GM12878 (cell line): ENCODE results near the gene PDE9A. TPM values are rescaled to one million over a fixed set of nuclear protein-coding genes. Genes with fewer than 3 reads are reported as not detected.

Experiments
- ATAC-seq: fragments of 200-7000 bp; cut with Tn5 transposase; 3 replicates; pipeline ENCODE4 v1.9.1; 2020; ENCODE audit warnings: mild to moderate bottlenecking, moderate library complexity
- BruUV-seq: library from RNA; stranded (reverse); fragments of 400-500 nt; replicated peaks from 2 replicates; lab custom pipeline; 2021; lab: Mats Ljungman, UMichigan
- CTCF ChIA-PET: fragments of 300-600 bp; sonication (Branson Sonifier 250); formaldehyde crosslinking; extraction: SDS; loops from one replicate; lab custom pipeline; 2021; ENCODE audit warnings: inconsistent platforms; lab: Yijun Ruan, JAX
- POLR2A ChIA-PET: fragments of 350-600 bp; formaldehyde crosslinking; extraction: SDS; loops from one replicate; lab custom pipeline; 2021; ENCODE audit warnings: inconsistent platforms; lab: Charles Lee
- RAD21 ChIA-PET: fragments of 300-600 bp; sonication (Branson Sonifier 250); formaldehyde crosslinking; loops from one replicate; lab custom pipeline; 2023; ENCODE audit warnings: antibody characterized with exemption; ENCODE audit not compliant: unreplicated experiment; lab: Charles Lee
- SMC1A ChIA-PET: fragments of 300-600 bp; sonication (Branson Sonifier 250); formaldehyde crosslinking; loops from one replicate; lab custom pipeline; 2023; ENCODE audit not compliant: unreplicated experiment, uncharacterized antibody; lab: Charles Lee
- DNase-seq: peaks from one replicate; pipeline ENCODE4 v3.0.0-alpha.2; 2011; ENCODE audit warnings: low read depth, low spot score
- FAIRE-seq: peaks from 3 replicates; lab custom pipeline; 2011; peaks lifted over from hg19 to GRCh38; lab: Jason Lieb, UNC
- H2AFZ ChIP-seq: 2 replicates; pipeline ENCODE4 v1.6.0; 2011; ENCODE audit warnings: low read depth, low read length, control low read depth; ENCODE audit not compliant: control insufficient read depth
- H3K27ac ChIP-seq: 2 replicates; pipeline ENCODE4 v1.5.1; 2011; ENCODE audit warnings: control low read depth; ENCODE audit not compliant: control insufficient read depth, insufficient read depth
- H3K27me3 ChIP-seq, 2 experiments: replicated peaks in 1 of 2; 2 replicates each; pipeline versions ENCODE4 v1.6.0 to v1.6.1; 2011; ENCODE audit warnings: low read length in 1 of 2; ENCODE audit not compliant: control insufficient read depth in 2 of 2, insufficient read depth in 2 of 2
- H3K36me3 ChIP-seq, 2 experiments: 2 replicates each; pipeline ENCODE4 v1.5.1; 2011; ENCODE audit warnings: low read length in 1 of 2; ENCODE audit not compliant: control insufficient read depth in 2 of 2, insufficient read depth in 2 of 2
- H3K4me1 ChIP-seq: 2 replicates; pipeline ENCODE4 v1.6.1; 2011; ENCODE audit warnings: mild to moderate bottlenecking, low read length, moderate library complexity, mixed read lengths; ENCODE audit not compliant: control insufficient read depth, insufficient read depth
- H3K4me2 ChIP-seq: 2 replicates; pipeline ENCODE4 v1.6.0; 2011; ENCODE audit warnings: control low read depth; ENCODE audit not compliant: control insufficient read depth, insufficient read depth
- H3K4me3 ChIP-seq: fragments of 200-600 bp; sonication (generic); 2 replicates; pipeline ENCODE4 v1.5.1; 2016
- H3K79me2 ChIP-seq: 2 replicates; pipeline ENCODE4 v1.6.0; 2011; ENCODE audit warnings: low read length; ENCODE audit not compliant: control insufficient read depth, insufficient read depth
- H3K9ac ChIP-seq: 2 replicates; pipeline ENCODE4 v1.8.0; 2011; ENCODE audit warnings: low read length, control low read depth, mixed read lengths; ENCODE audit not compliant: control insufficient read depth, insufficient read depth
- H3K9me3 ChIP-seq: replicated peaks from 3 replicates; pipeline ENCODE4 v1.5.1; 2011; ENCODE audit warnings: mild to moderate bottlenecking, low read length; ENCODE audit not compliant: control insufficient read depth, insufficient read depth
- H4K20me1 ChIP-seq: 2 replicates; pipeline ENCODE4 v1.6.0; 2011; ENCODE audit not compliant: control insufficient read depth, insufficient read depth
- CBX5 ChIP-seq: sonication (generic); IDR thresholded peaks from 2 replicates; pipeline ENCODE4 v1.6.1; 2016; ENCODE audit warnings: low read depth, moderate library complexity, mild to moderate bottlenecking, inconsistent platforms
- IKZF1 ChIP-seq: fragments of 450-650 bp; conservative IDR thresholded peaks from 2 replicates; pipeline ENCODE4 v1.6.1; 2017; ENCODE audit warnings: antibody characterized with exemption, mild to moderate bottlenecking
- KAT2A ChIP-seq: conservative IDR thresholded peaks from 2 replicates; pipeline ENCODE4 v1.6.1; 2011; ENCODE audit warnings: low read depth, low read length; ENCODE audit not compliant: control insufficient read depth
- NRF1 ChIP-seq: conservative IDR thresholded peaks from 2 replicates; pipeline ENCODE4 v1.6.1; 2011; ENCODE audit warnings: mild to moderate bottlenecking, low read depth, low read length, improper control_type of control experiment
- PBX3 ChIP-seq: IDR thresholded peaks from 2 replicates; pipeline ENCODE4 v1.6.1; 2011; ENCODE audit warnings: mild to moderate bottlenecking, low read depth, low read length, moderate library complexity; ENCODE audit not compliant: insufficient replicate concordance
- PML ChIP-seq: IDR thresholded peaks from 2 replicates; pipeline ENCODE4 v1.6.1; 2012; ENCODE audit warnings: low read length, inconsistent platforms
- POLR2A ChIP-seq: IDR thresholded peaks from 2 replicates; pipeline ENCODE4 v1.6.1; 2011; ENCODE audit warnings: low read depth, mild to moderate bottlenecking, low read length
- RAD21 ChIP-seq: IDR thresholded peaks from 2 replicates; pipeline ENCODE4 v1.6.1; 2011; ENCODE audit warnings: mild to moderate bottlenecking, low read depth, low read length, moderate library complexity; ENCODE audit not compliant: insufficient read depth
- SREBF1 ChIP-seq: IDR thresholded peaks from 2 replicates; pipeline ENCODE4 v1.6.1; 2012; ENCODE audit warnings: mild to moderate bottlenecking, low read length
- STAT3 ChIP-seq: IDR thresholded peaks from 2 replicates; pipeline ENCODE4 v1.6.1; 2011; ENCODE audit warnings: low read depth, low read length, improper control_type of control experiment
- YBX1 ChIP-seq: fragments of 450-650 bp; IDR thresholded peaks from 2 replicates; pipeline ENCODE4 v1.6.1; 2016; ENCODE audit warnings: antibody characterized with exemption
- WGBS: methylation state at CpG from one replicate; pipeline ENCODE4 v1.1.6; 2016; ENCODE audit warnings: low lambda C conversion rate; ENCODE audit not compliant: insufficient replicate concordance, insufficient coverage; ENCODE audit errors: missing lambda C conversion rate; 5-methylcytosine and 5-hydroxymethylcytosine counted together
- in situ Hi-C: fragments of 300-500 bp; cut with MboI; formaldehyde crosslinking; loops from 9 replicates; pipeline ENCODE4 v1.14.3; 2018; ENCODE audit warnings: mixed read lengths
- intact Hi-C: fragments of 100-400 bp; cut with micrococcal nuclease; formaldehyde crosslinking; loops from one replicate; pipeline ENCODE4 v1.14.2; 2022; ENCODE audit not compliant: unreplicated experiment
- polyA plus RNA-seq, 11 experiments: library from polyadenylated mRNA; depleted of rRNA in 4 of 11; unstranded in 6 of 11; stranded (reverse) in 5 of 11; fragments of >200 nt; fragmentation: Nextera tagmentation in 4 of 11; fragmentation: Illumina TruSeq in 1 of 11; extraction: Ambion mirVana in 4 of 11; extraction: Trizol in 1 of 11; gene quantifications; 1 replicate in 1 of 11; 2 replicates in 10 of 11; pipeline versions ENCODE4 v1.2.1 to v1.2.3, GENCODE V29; 2011 to 2016; ENCODE audit warnings: inconsistent platforms in 2 of 11, missing spikeins in 2 of 11, low read depth in 1 of 11
- total RNA-seq, 4 experiments: library from RNA; depleted of rRNA in 3 of 4; stranded (reverse); fragments of >200 nt in 3 of 4; fragmentation: Illumina TruSeq in 1 of 4; extraction: Trizol in 1 of 4; gene quantifications; 2 replicates each; pipeline versions ENCODE4 v1.2.1 to v1.2.3, GENCODE V29; 2013 to 2021

PDE9A gene
- total and polyA plus RNA-seq, 10 of the 15 experiments (the other 5 are each of a cell fraction or from before 2014, with no cell fraction given), result 0.08 to 0.45 (median 0.20) TPM; not detected in 1

- TF ChIP-seq CBX5 (no peak), NRF1 (no peak), PBX3 (no peak), POLR2A (no peak), KAT2A (no peak), YBX1 (no peak), RAD21 (no peak), SREBF1 (no peak), IKZF1 (no peak), PML (no peak), STAT3 (no peak)
- Histone ChIP-seq H2AFZ (no peak overlapping the region), H3K4me2 (no peak overlapping the region), H3K36me3 (no peaks in the 10 kb centered on the region), H3K9me3 (no peaks in the 10 kb centered on the region), H3K79me2 (no peaks in the 10 kb centered on the region), H3K9ac (no peak overlapping the region), H3K4me3 (no peak overlapping the region), H4K20me1 (no peaks in the 10 kb centered on the region), H3K27ac (no peak overlapping the region), H3K27me3 (peaks cover 0 to 2% of the 10 kb centered on the region in 2 experiments; a peak in 3 of 4 replicates), H3K4me1 (no peaks in the 10 kb centered on the region)
- in situ Hi-C loops (no loop called here), intact Hi-C loops (no loop called here)
- ChIA-PET RAD21 (no interaction called here), POLR2A (no interaction called here), SMC1A (no interaction called here), CTCF (no interaction called here)
- BruUV-seq, result no TSS peak
- DNase-seq (no peak), ATAC-seq (no peak), FAIRE-seq (no peak)
- 20% methylated on average over 7 of the region's 7 CpGs for WGBS
Observed at GRCh38 chr21:42701706-42702456, 48.5 kb downstream of the PDE9A start.
